CD14-positive monocyte (primary cell): ENCODE data around the gene EBNA1BP2. TPM values are rescaled to one million over a fixed set of nuclear protein-coding genes. Genes with fewer than 3 reads are reported as not detected.

Experiments
- DNase-seq, 3 donors: peaks; one replicate each; pipeline ENCODE4 v3.0.0-alpha.2; 2011 to 2022
- H2AFZ ChIP-seq: 2 replicates; pipeline ENCODE4 v1.6.0; 2012; ENCODE audit warnings: mild to moderate bottlenecking, low read depth, low read length, inconsistent platforms; ENCODE audit not compliant: insufficient read depth, poor library complexity, severe bottlenecking
- H3K27ac ChIP-seq, 2 donors: 1 replicate in 1 of 2; 2 replicates in 1 of 2; pipeline ENCODE4 v1.5.1; 2012 to 2013; ENCODE audit warnings: low read length in 2 of 2, control low read depth in 1 of 2, inconsistent platforms in 1 of 2, low read depth in 1 of 2, mild to moderate bottlenecking in 1 of 2
- H3K27me3 ChIP-seq, 2 donors: one replicate each; pipeline versions ENCODE4 v1.6.0 to v1.6.1; 2011 to 2013; ENCODE audit warnings: low read length in 2 of 2; ENCODE audit not compliant: control insufficient read depth in 2 of 2, insufficient read depth in 2 of 2
- H3K36me3 ChIP-seq, 2 donors: replicated peaks in 1 of 2; 1 replicate in 1 of 2; 2 replicates in 1 of 2; pipeline versions ENCODE4 v1.5.1 to v1.6.1; 2012 to 2013; ENCODE audit warnings: low read length in 2 of 2, control low read depth in 1 of 2, inconsistent platforms in 1 of 2, mild to moderate bottlenecking in 1 of 2; ENCODE audit not compliant: insufficient read depth in 2 of 2, control insufficient read depth in 1 of 2
- H3K4me1 ChIP-seq, 2 donors: 1 replicate in 1 of 2; 2 replicates in 1 of 2; pipeline versions ENCODE4 v1.5.1 to v1.6.1; 2012 to 2013; ENCODE audit warnings: low read length in 2 of 2, control low read depth in 1 of 2, inconsistent platforms in 1 of 2, mild to moderate bottlenecking in 1 of 2, moderate library complexity in 1 of 2; ENCODE audit not compliant: insufficient read depth in 2 of 2, control insufficient read depth in 1 of 2
- H3K4me2 ChIP-seq: replicated peaks from 2 replicates; pipeline ENCODE3; 2012; ENCODE audit warnings: low read length, moderate library complexity, mild to moderate bottlenecking; ENCODE audit not compliant: poor library complexity, severe bottlenecking; ENCODE audit errors: extremely low read depth
- H3K4me3 ChIP-seq, 3 experiments: fragments of 200-600 bp in 1 of 3; sonication (generic) in 1 of 3; replicated peaks in 1 of 3; 1 replicate in 2 of 3; 2 replicates in 1 of 3; pipeline ENCODE4 v1.5.1; 2011 to 2013; ENCODE audit warnings: low read length in 3 of 3, mild to moderate bottlenecking in 3 of 3, control low read depth in 2 of 3, low read depth in 2 of 3, inconsistent platforms in 1 of 3, moderate library complexity in 1 of 3
- H3K79me2 ChIP-seq: 2 replicates; pipeline ENCODE4 v1.6.0; 2012; ENCODE audit warnings: mild to moderate bottlenecking, control low read depth, inconsistent platforms, low read length, moderate library complexity; ENCODE audit not compliant: insufficient read depth
- H3K9ac ChIP-seq: 2 replicates; pipeline ENCODE4 v1.6.0; 2017; ENCODE audit warnings: low read length, mild to moderate bottlenecking; ENCODE audit not compliant: insufficient read depth, poor library complexity, severe bottlenecking
- H3K9me3 ChIP-seq, 2 donors: replicated peaks in 1 of 2; 1 replicate in 1 of 2; 2 replicates in 1 of 2; pipeline versions ENCODE4 v1.5.1 to v1.6.1; 2012 to 2013; ENCODE audit warnings: low read length in 2 of 2, control low read depth in 1 of 2; ENCODE audit not compliant: control insufficient read depth in 1 of 2, insufficient read depth in 1 of 2
- H4K20me1 ChIP-seq: 2 replicates; pipeline ENCODE4 v1.6.0; 2012; ENCODE audit warnings: mild to moderate bottlenecking, low read length, control low read depth, moderate library complexity; ENCODE audit not compliant: insufficient read depth
- H3K27ac Mint-ChIP-seq, 7 donors: one replicate each; pipeline ENCODE4 v1.8.0; 2020; ENCODE audit warnings: mild to moderate bottlenecking in 7 of 7, mixed read lengths in 7 of 7, moderate library complexity in 6 of 7, inconsistent platforms in 2 of 7
- H3K27me3 Mint-ChIP-seq, 3 donors: one replicate each; pipeline ENCODE4 v1.8.0; 2021 to 2022; ENCODE audit warnings: low read depth in 3 of 3, mild to moderate bottlenecking in 3 of 3, mixed read lengths in 3 of 3, moderate library complexity in 3 of 3, inconsistent platforms in 1 of 3
- H3K36me3 Mint-ChIP-seq, 2 donors: one replicate each; pipeline ENCODE4 v1.8.0; 2020; ENCODE audit warnings: mixed read lengths in 2 of 2, inconsistent platforms in 1 of 2, mild to moderate bottlenecking in 1 of 2
- H3K4me1 Mint-ChIP-seq: one replicate; pipeline ENCODE4 v1.8.0; 2020; ENCODE audit warnings: mild to moderate bottlenecking, mixed read lengths
- H3K4me3 Mint-ChIP-seq, 2 donors: one replicate each; pipeline ENCODE4 v1.8.0; 2020; ENCODE audit warnings: mild to moderate bottlenecking in 2 of 2, mixed read lengths in 2 of 2, moderate library complexity in 1 of 2
- H3K9me3 Mint-ChIP-seq, 7 donors: one replicate each; pipeline ENCODE4 v1.8.0; 2020 to 2022; ENCODE audit warnings: mixed read lengths in 7 of 7, mild to moderate bottlenecking in 6 of 7, moderate library complexity in 6 of 7, inconsistent platforms in 2 of 7
- WGBS: methylation state at CpG from one replicate; pipeline ENCODE4 v1.1.5; 2013; ENCODE audit warnings: missing lambda C conversion rate; ENCODE audit not compliant: insufficient coverage; 5-methylcytosine and 5-hydroxymethylcytosine counted together
- intact Hi-C, 2 donors: fragments of 100-400 bp; cut with micrococcal nuclease; formaldehyde crosslinking; loops; one replicate each; pipeline versions ENCODE4 v1.15.0 to v1.15.1; 2023
- polyA plus RNA-seq, 3 donors: library from polyadenylated mRNA; depleted of rRNA in 1 of 3; unstranded in 2 of 3; stranded (reverse) in 1 of 3; fragments of 300-500 nt in 2 of 3; fragments of >200 nt in 1 of 3; fragmentation: Illumina TruSeq in 2 of 3; gene quantifications; 1 replicate in 2 of 3; 2 replicates in 1 of 3; pipeline ENCODE4 v1.2.3, GENCODE V29; 2012 to 2021
- TF ChIP-seq, protein P1 (sequence below): fragments of 200-600 bp; IDR thresholded peaks from one replicate; pipeline ENCODE4 v1.8.0; 2022; ENCODE audit warnings: antibody characterized with exemption, mild to moderate bottlenecking

The EBNA1BP2 gene
- polyA plus RNA-seq, 3 donors, result 10.2 to 37.2 (median 30.9) TPM

DNA sequence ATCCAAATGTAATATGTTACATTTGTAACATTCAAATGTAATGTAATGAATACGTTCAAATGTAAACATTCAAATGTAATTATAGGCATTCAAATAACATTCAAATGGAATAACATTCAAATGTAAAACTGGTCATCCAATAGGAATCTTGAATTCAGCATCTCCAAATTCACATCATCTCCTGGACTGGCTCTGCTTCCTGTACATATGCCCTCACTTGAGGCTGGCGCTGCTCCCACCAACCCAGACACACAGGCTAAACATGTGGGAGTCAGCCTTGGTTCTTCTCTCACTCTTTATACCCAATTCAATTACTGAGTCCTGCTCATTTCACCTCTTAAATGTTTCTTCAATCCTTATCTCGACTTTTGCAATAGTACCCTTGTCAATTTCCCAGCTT lies 6.9 kb downstream of the EBNA1BP2 start:
- H3K4me2 ChIP-seq, result no peak overlapping the region
- Mint-ChIP-seq H3K36me3 (peaks cover 63 to 72% of the 10 kb centered on the region in 2 donors), H3K4me3 (no peak overlapping the region), H3K27ac (no peak overlapping the region), H3K4me1 (no peaks in the 10 kb centered on the region), H3K9me3 (peaks cover 0 to 2% (median 0%) of the 10 kb centered on the region in 7 donors), H3K27me3 (no peaks in the 10 kb centered on the region)
- no peak overlapping the region for H3K9ac ChIP-seq
- H3K36me3 ChIP-seq, result peaks cover 59 to 78% of the 10 kb centered on the region in 2 donors
- no peaks in the 10 kb centered on the region for H4K20me1 ChIP-seq
- H3K27ac ChIP-seq, result no peak overlapping the region
- H3K79me2 ChIP-seq, result no peaks in the 10 kb centered on the region
- H3K4me3 ChIP-seq, result no peak overlapping the region
- H3K4me1 ChIP-seq, result no peaks in the 10 kb centered on the region
- 100% methylated on average over 2 of the region's 3 CpGs for WGBS
- intact Hi-C loops, result no loop called here
- H2AFZ ChIP-seq, result no peak overlapping the region
- H3K9me3 ChIP-seq, result no peaks in the 10 kb centered on the region
- H3K27me3 ChIP-seq, result no peaks in the 10 kb centered on the region
- no peak for DNase-seq
- TF ChIP-seq, protein P1, sequence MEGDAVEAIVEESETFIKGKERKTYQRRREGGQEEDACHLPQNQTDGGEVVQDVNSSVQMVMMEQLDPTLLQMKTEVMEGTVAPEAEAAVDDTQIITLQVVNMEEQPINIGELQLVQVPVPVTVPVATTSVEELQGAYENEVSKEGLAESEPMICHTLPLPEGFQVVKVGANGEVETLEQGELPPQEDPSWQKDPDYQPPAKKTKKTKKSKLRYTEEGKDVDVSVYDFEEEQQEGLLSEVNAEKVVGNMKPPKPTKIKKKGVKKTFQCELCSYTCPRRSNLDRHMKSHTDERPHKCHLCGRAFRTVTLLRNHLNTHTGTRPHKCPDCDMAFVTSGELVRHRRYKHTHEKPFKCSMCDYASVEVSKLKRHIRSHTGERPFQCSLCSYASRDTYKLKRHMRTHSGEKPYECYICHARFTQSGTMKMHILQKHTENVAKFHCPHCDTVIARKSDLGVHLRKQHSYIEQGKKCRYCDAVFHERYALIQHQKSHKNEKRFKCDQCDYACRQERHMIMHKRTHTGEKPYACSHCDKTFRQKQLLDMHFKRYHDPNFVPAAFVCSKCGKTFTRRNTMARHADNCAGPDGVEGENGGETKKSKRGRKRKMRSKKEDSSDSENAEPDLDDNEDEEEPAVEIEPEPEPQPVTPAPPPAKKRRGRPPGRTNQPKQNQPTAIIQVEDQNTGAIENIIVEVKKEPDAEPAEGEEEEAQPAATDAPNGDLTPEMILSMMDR, result no peak

DNA sequence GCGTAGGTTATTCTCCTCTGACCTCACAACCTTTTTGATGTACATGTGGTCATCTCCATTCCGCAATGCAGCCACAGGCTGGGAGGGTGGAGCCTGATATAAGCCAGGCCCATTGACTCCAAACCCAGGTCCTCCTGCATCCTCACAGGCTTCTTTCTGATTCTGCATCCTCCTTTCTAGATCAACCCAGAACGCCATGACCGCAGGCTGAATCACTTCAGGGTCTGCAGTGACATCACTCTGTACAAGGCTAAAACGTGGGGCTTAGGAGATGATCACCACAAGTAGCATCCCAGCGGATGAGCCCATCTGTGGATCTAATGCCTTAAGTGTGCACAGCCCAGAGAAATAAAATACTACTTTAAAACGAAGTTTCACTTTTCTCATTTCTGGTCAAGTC lies 16.1 kb downstream of the EBNA1BP2 start:
- peaks cover 0 to 4% (median 0%) of the 10 kb centered on the region in 7 donors for H3K9me3 Mint-ChIP-seq
- Histone ChIP-seq H3K4me2 (no peak overlapping the region), H3K27ac (no peak overlapping the region), H3K27me3 (peaks cover 0 to 3% of the 10 kb centered on the region in 2 donors), H3K4me1 (no peaks in the 10 kb centered on the region), H3K4me3 (no peak overlapping the region), H3K9ac (no peak overlapping the region), H3K79me2 (no peaks in the 10 kb centered on the region), H3K36me3 (no peaks in the 10 kb centered on the region), H3K9me3 (no peaks in the 10 kb centered on the region), H2AFZ (no peak overlapping the region), H4K20me1 (no peaks in the 10 kb centered on the region)
- no peak overlapping the region for H3K27ac Mint-ChIP-seq
- no peaks in the 10 kb centered on the region for H3K36me3 Mint-ChIP-seq
- H3K4me3 Mint-ChIP-seq, result no peak overlapping the region
- TF ChIP-seq, protein P1, result no peak
- no peak for DNase-seq
- intact Hi-C loops, result no loop called here
- 94% methylated on average over 5 of the region's 7 CpGs for WGBS
- peaks cover 5% of the 10 kb centered on the region for H3K4me1 Mint-ChIP-seq
- peaks cover 4 to 17% (median 4%) of the 10 kb centered on the region in 3 donors for H3K27me3 Mint-ChIP-seq
